Islet precursor cell (in vitro differentiated cells): ENCODE results near the gene APLNR.

ENCODE experiments used
- DNase-seq: peaks from one replicate; pipeline ENCODE4 v3.0.0-alpha.2; 2018

APLNR gene

GRCh38 chr11:57251037-57251436 lies 14.0 kb upstream of the APLNR start:
- peak; percentile 63 for DNase-seq

GRCh38 chr11:57249384-57250319 lies 12.6 kb upstream of the APLNR start:
- peak; percentile 68 for DNase-seq

- peak; percentile 94 for DNase-seq
Measured at GRCh38 chr11:57248780-57249383, 11.8 kb upstream of the APLNR start.

GRCh38 chr11:57244911-57245310 lies 7.9 kb upstream of the APLNR start:
- no peak for DNase-seq

GRCh38 chr11:57241353-57241972 lies 4.4 kb upstream of the APLNR start:
- DNase-seq = no peak

- DNase-seq = peak; percentile 97
Measured at GRCh38 chr11:57240757-57241156, 3.7 kb upstream of the APLNR start.

GRCh38 chr11:57240007-57240406 lies 3.0 kb upstream of the APLNR start:
- no peak for DNase-seq

GRCh38 chr11:57239348-57239747 lies 2.3 kb upstream of the APLNR start:
- DNase-seq = no peak

- DNase-seq = no peak
Measured at GRCh38 chr11:57235761-57236703, 1.0 kb downstream of the APLNR start.

- DNase-seq = no peak
Measured at GRCh38 chr11:57233702-57234101, 3.3 kb downstream of the APLNR start.

- no peak for DNase-seq
Measured at GRCh38 chr11:57231539-57232253, 5.4 kb downstream of the APLNR start.

GRCh38 chr11:57230791-57231538 lies 6.1 kb downstream of the APLNR start:
- DNase-seq = peak; percentile 83

GRCh38 chr11:57230316-57230715 lies 6.7 kb downstream of the APLNR start:
- DNase-seq = peak; percentile 93

- DNase-seq = no peak
Measured at GRCh38 chr11:57228600-57228999, 8.4 kb downstream of the APLNR start.

- no peak for DNase-seq
Measured at GRCh38 chr11:57224537-57224936, 12.5 kb downstream of the APLNR start.

- no peak for DNase-seq
Measured at GRCh38 chr11:57224128-57224527, 12.9 kb downstream of the APLNR start.

GRCh38 chr11:57223601-57224000 lies 13.4 kb downstream of the APLNR start:
- no peak for DNase-seq

GRCh38 chr11:57222239-57222638 lies 14.8 kb downstream of the APLNR start:
- DNase-seq = no peak

- no peak for DNase-seq
Measured at GRCh38 chr11:57219021-57219627, 17.9 kb downstream of the APLNR start.

- no peak for DNase-seq
Measured at GRCh38 chr11:57217053-57217452, 20.0 kb downstream of the APLNR start.

GRCh38 chr11:57216463-57216862 lies 20.6 kb downstream of the APLNR start:
- no peak for DNase-seq
